ENCODE data around the gene SLC22A31.

DNA sequence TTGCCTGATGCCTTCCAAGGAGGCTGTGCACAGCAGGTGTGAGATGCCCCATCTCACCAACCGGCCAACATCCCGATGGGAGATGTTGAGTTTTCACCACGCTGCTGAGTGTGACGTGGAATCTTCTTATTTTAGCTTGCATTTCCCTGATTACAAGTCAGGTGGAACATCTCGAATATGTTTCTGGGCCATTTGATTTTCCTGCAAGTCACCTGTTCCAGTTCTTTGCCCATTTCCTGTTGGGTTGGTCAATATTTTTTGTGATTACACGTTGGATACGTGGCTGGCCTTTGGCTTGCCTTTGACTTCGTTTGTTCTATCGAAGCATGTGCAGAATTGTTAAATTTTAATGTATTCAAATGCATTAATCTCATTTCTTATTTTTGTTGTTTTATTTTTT lies 37.0 kb downstream of the SLC22A31 start:
- no peak for TF ChIP-seq EZH2 (IDR thresholded peaks at IDR 0.05; ENCODE audit: low read length, unreplicated experiment)
- TF ChIP-seq, protein P1, sequence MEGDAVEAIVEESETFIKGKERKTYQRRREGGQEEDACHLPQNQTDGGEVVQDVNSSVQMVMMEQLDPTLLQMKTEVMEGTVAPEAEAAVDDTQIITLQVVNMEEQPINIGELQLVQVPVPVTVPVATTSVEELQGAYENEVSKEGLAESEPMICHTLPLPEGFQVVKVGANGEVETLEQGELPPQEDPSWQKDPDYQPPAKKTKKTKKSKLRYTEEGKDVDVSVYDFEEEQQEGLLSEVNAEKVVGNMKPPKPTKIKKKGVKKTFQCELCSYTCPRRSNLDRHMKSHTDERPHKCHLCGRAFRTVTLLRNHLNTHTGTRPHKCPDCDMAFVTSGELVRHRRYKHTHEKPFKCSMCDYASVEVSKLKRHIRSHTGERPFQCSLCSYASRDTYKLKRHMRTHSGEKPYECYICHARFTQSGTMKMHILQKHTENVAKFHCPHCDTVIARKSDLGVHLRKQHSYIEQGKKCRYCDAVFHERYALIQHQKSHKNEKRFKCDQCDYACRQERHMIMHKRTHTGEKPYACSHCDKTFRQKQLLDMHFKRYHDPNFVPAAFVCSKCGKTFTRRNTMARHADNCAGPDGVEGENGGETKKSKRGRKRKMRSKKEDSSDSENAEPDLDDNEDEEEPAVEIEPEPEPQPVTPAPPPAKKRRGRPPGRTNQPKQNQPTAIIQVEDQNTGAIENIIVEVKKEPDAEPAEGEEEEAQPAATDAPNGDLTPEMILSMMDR (conservative IDR thresholded peaks at IDR 0.05; ENCODE audit: low read depth, low read length): no peak
- TF ChIP-seq EZH2phosphoT487 (IDR thresholded peaks at IDR 0.05; ENCODE audit: borderline replicate concordance, low read length): no peak
